Suprapubic skin (tissue), 3 donors: ENCODE measurements around the gene CCDC158.

Source experiments
- CTCF ChIP-seq, 2 donors: fragments of 200-600 bp in 1 of 2; fragments of 450-650 bp in 1 of 2; sonication (generic) in 1 of 2; IDR thresholded peaks; one replicate each; pipeline ENCODE4 v1.5.1; 2016 to 2019; ENCODE audit warnings: antibody characterized with exemption in 2 of 2, mild to moderate bottlenecking in 1 of 2, moderate library complexity in 1 of 2
- POLR2A ChIP-seq, 2 donors: fragments of 450-650 bp; IDR thresholded peaks; one replicate each; pipeline ENCODE4 v1.6.1; 2017; ENCODE audit warnings: antibody characterized with exemption in 2 of 2, mild to moderate bottlenecking in 2 of 2, moderate library complexity in 2 of 2

DNA sequence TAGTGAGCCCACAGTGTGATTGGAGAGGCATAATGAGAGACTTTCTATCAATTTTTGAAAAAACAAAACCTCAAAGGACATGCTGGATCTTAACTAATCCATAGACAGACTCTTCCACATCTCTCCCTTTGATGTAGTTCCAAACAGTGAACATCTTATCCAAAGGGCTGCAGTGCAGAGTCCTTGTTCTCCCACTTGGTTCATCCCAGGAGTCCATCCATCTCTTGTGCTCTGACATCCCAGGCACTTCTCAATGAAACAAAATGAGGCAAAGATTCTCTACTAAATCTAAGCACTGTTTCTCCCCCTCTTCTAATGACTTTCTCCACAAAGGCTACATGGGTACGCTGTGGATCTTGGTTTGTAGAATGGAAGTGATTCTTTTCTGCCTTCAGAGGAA is 22.4 kb upstream of the CCDC158 start:
- TF ChIP-seq POLR2A (IDR thresholded peaks at IDR 0.05): no peak
- no peak for TF ChIP-seq CTCF (IDR thresholded peaks at IDR 0.05)
